Measurements from ENCODE around the gene SYNDIG1L. TPM values are rescaled to one million over a fixed set of nuclear protein-coding genes. Genes with fewer than 3 reads are reported as not detected.
"Not testable (repeated sequence)": the region's sequence is repeated elsewhere in the genome, so short reads cannot be mapped to it uniquely, and the experiment has no call there.

The SYNDIG1L gene
- total RNA-seq, 1 experiment from 2014 or later: not detected

DNA sequence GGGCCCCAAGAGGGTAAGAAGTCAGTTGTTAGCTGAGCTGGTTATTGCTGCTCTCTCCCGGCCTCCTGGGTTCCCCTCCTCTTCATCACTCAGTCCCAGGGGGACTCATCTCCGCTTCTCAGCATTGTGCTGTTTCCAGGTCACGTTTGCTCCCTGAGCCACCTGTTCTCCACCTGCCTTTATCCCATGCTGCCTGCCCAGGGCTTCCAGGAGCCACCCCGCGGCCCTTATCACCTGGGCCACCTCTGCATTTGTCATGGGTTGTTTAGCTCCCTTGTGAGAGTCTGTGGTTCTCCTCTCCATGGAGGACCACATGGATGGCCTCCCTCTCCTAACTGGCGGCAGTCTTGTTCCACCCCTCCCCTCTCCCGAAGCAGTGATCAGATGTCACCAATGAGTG lies 36.0 kb downstream of the SYNDIG1L start:
- H3K27me3 ChIP-seq (replicated peaks): peaks cover 8% of the 10 kb centered on the region
- H3K9me3 ChIP-seq (replicated peaks): no peaks in the 10 kb centered on the region
- DNase-seq (ENCODE audit: low read depth in 1 of 2, low spot score in 2 of 2): no peak
- H3K4me3 ChIP-seq: no peak overlapping the region
- no peaks in the 10 kb centered on the region for H3K4me1 ChIP-seq (replicated peaks)
- H3K27ac ChIP-seq: no peak overlapping the region
- no peaks in the 10 kb centered on the region for H3K36me3 ChIP-seq

DNA sequence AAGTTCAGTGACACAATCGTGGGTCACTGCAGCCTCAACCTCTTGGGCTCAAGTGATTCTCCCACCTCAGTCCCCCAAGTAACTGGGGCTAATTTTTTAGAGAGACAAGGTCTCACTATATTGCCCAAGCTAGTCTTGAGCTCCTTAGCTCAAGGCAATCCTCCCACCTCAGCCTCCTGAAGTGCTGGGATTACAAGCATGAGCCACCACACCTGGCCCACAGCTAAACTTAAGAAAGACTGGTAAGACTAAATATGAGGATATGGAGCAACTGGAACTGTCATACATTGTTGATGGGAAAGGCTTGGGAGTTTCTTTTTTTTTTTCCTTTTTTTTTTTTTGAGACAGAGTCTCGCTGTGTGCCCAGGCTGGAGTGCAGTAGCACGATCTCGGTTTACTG lies 43.8 kb downstream of the SYNDIG1L start:
- Histone ChIP-seq H3K36me3 (no peaks in the 10 kb centered on the region), H3K27me3 (replicated peaks) (no peaks in the 10 kb centered on the region; the same call in 1 of the 2 replicates), H3K4me3 (no peak overlapping the region), H3K4me1 (replicated peaks) (peaks cover 5% of the 10 kb centered on the region), H3K27ac (no peak overlapping the region), H3K9me3 (replicated peaks) (no peaks in the 10 kb centered on the region)
- DNase-seq (ENCODE audit: low read depth in 1 of 2, low spot score in 2 of 2): no peak

DNA sequence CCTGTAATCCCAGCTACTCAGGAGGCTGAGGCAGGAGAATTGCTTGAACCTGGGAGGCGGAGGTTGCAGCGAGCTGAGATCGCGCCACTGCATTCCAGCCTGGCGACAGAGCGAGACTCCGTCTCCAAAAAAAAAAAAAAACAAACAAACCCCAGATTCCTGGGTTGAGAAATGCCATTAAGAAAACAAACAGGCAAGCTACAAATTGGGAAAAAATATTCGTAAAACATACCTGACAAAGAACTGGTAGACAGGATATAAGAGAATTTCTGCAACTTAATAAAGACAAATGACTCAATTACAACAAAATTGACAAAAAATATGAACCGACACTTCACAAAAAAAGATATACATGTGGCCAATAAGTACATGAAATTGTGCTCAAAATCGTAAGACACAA lies 44.4 kb downstream of the SYNDIG1L start:
- not testable (repeated sequence) for H3K4me3 ChIP-seq; H3K27ac ChIP-seq; H3K9me3 ChIP-seq (replicated peaks); H3K36me3 ChIP-seq; H3K4me1 ChIP-seq (replicated peaks); H3K27me3 ChIP-seq (replicated peaks)
- DNase-seq (ENCODE audit: low read depth in 1 of 2, low spot score in 2 of 2): peak in 1 of 2 experiments; percentile 17

DNA sequence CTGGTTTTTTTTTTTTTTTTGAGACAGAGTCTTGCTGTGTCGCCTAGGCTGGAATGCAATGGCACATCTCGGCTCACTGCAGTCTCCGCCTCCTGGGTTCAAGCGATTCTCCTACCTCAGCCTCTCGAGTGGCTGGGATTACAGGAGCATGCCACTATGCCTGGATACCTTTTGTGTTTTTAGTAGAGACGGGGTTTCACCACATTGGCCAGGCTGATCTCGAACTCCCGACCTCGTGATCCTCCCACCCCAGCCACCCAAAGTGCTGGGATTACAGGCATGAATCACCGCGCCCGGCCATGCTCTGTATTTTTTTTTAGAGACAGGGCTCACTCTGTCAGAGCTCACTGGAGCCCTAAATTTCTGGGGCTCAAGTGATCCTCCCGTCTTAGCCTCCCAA lies 45.2 kb downstream of the SYNDIG1L start:
- Histone ChIP-seq H3K27ac (no peak overlapping the region), H3K36me3 (no peaks in the 10 kb centered on the region), H3K4me3 (no peak overlapping the region), H3K4me1 (replicated peaks) (peaks cover 5% of the 10 kb centered on the region), H3K27me3 (replicated peaks) (no peaks in the 10 kb centered on the region; the same call in 1 of the 2 replicates), H3K9me3 (replicated peaks) (no peaks in the 10 kb centered on the region)
- no peak for DNase-seq (ENCODE audit: low read depth in 1 of 2, low spot score in 2 of 2)

DNA sequence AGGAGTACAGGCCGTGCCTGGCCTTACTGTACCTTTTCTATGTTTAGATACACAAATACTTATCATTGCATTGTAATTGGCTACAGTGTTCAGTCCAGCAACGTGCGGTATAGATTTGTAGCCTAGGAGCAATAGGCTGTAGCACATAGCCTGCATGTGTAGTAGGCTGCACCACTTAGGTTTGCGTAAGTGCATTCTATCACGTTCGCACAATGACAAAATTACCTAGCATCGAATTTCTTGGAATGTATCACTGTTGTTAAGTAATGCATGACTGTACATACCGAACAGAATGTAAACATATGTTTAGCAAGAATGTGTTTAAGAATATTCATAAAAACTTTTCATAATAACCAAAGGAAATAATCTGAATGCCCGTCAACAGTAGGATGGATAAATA lies 45.8 kb downstream of the SYNDIG1L start:
- H3K4me3 ChIP-seq: no peak overlapping the region
- H3K27me3 ChIP-seq (replicated peaks): no peaks in the 10 kb centered on the region
- peaks cover 5% of the 10 kb centered on the region for H3K4me1 ChIP-seq (replicated peaks)
- H3K9me3 ChIP-seq (replicated peaks): no peaks in the 10 kb centered on the region
- DNase-seq (ENCODE audit: low read depth in 1 of 2, low spot score in 2 of 2): no peak
- H3K27ac ChIP-seq: no peak overlapping the region
- no peaks in the 10 kb centered on the region for H3K36me3 ChIP-seq

DNA sequence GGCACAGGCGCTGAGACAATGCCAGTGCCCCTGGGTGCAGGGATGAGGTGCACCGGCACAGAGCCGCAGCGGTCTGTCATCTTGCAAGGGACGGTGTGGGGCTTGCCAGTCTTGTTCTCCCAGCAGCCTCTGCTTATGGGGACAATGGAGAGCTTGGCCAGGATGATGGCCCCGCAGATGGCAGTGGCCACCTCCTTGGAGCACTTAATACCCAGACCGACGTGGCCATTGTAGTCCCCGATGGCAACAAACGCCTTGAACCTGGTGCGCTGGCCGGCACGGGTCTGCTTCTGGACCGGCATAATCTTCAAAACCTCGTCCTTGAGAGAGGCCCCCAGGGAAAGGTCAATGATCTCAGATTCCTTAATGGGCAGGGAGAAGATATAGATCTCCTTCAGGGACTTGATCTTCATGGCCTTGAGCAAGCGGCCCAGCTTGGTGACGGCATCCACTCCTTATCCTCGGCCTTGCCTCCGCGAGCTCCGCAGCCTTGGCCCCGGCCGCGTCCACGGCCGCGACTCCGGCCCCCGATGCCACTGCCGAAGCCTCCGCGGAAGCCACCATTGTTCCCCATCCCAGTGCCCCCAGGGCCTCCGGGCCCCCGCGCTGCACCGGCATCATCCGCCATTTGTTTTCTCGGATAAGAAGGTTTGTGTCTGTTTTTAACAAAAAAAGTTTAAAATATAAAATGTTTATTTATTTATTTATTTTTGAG lies 47.9 kb downstream of the SYNDIG1L start:
- Histone ChIP-seq H3K27me3 (replicated peaks) (no peaks in the 10 kb centered on the region), H3K36me3 (no peaks in the 10 kb centered on the region), H3K4me3 (no peak overlapping the region), H3K27ac (no peak overlapping the region), H3K4me1 (replicated peaks) (peaks cover 5% of the 10 kb centered on the region), H3K9me3 (replicated peaks) (no peaks in the 10 kb centered on the region)
- DNase-seq (ENCODE audit: low read depth in 1 of 2, low spot score in 2 of 2): no peak

DNA sequence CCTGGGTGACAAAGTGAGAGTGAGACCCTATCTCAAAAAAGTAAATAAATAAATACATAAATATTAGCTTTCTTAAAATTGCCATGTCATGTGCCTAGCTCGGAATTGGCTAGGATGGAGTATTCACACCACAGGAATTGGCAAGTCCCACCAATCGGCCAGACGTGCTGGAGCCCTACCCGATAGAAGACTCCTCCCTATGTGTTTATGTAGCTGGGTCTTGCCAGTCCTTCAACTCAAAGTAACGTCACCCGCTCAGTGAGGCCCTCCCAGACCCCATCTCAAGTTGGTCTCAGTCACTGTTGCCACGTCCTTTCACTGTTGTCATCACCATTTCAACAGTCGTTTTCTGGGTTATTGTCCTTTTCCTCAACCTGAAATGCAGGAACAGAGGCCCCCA lies 57.6 kb downstream of the SYNDIG1L start:
- Histone ChIP-seq H3K9me3 (replicated peaks) (no peaks in the 10 kb centered on the region), H3K4me1 (replicated peaks) (no peaks in the 10 kb centered on the region), H3K36me3 (no peaks in the 10 kb centered on the region), H3K27me3 (replicated peaks) (no peaks in the 10 kb centered on the region; the same call in 1 of the 2 replicates), H3K4me3 (no peak overlapping the region), H3K27ac (no peak overlapping the region)
- DNase-seq (ENCODE audit: low read depth in 1 of 2, low spot score in 2 of 2): no peak

DNA sequence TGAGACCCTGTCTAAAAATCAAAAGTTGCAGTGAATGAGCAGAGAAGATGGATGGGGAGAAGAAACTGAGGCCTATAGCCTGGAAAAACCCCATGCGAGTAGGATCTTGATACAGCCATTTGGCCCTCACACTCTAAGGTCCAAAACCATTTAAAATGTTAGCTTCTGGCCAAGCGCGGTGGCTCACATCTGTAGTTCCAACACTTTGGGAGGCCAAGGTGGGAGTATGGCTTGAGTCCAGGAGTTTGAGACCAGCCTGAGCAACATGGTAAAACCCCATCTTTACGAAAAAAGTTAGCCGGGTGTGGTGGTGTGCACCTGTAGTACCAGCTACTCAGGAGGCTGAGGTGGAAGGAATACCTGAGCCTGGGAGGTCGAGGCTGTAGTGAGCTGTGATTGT lies 58.0 kb downstream of the SYNDIG1L start:
- H3K36me3 ChIP-seq: no peaks in the 10 kb centered on the region
- no peak overlapping the region for H3K27ac ChIP-seq
- peaks cover 2% of the 10 kb centered on the region for H3K27me3 ChIP-seq (replicated peaks)
- H3K4me3 ChIP-seq: no peak overlapping the region
- no peaks in the 10 kb centered on the region for H3K4me1 ChIP-seq (replicated peaks)
- DNase-seq (ENCODE audit: low read depth in 1 of 2, low spot score in 2 of 2): no peak
- H3K9me3 ChIP-seq (replicated peaks): no peaks in the 10 kb centered on the region

DNA sequence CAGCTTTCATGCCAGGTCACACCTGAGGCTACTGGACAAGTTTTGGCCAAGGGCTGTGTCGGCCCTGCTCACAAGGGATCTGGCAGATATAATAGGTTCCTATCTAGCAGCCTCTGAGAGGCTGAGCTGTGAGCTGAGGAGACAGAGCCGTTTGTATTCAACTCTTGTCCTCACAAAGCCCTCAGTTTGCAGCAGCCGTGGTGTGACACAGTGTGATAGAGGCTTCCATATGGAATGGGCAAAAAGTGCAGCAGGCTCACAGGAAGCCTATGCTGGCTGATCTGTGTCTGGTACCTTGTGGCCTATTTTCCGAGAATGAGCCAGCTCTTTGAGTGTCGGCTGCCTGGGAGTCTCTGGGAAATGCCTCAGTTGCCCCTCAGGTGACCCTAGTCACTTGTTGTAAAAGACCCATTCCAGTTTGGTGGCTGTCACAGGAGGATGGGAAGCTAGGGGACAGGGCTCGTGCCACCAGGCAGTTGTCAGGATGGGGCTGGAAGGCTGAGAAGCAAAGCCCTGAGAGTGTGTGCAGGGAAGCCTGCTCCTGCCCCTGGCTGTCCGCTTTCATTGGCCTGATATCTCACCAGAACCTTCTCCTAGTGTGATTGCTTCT lies 61.6 kb downstream of the SYNDIG1L start:
- Histone ChIP-seq H3K36me3 (no peaks in the 10 kb centered on the region), H3K4me1 (replicated peaks) (no peaks in the 10 kb centered on the region), H3K4me3 (no peak overlapping the region), H3K27me3 (replicated peaks) (peaks cover 8% of the 10 kb centered on the region; the same call in 1 of the 2 replicates), H3K9me3 (replicated peaks) (no peaks in the 10 kb centered on the region), H3K27ac (no peak overlapping the region)
- no peak for DNase-seq (ENCODE audit: low read depth in 1 of 2, low spot score in 2 of 2)

DNA sequence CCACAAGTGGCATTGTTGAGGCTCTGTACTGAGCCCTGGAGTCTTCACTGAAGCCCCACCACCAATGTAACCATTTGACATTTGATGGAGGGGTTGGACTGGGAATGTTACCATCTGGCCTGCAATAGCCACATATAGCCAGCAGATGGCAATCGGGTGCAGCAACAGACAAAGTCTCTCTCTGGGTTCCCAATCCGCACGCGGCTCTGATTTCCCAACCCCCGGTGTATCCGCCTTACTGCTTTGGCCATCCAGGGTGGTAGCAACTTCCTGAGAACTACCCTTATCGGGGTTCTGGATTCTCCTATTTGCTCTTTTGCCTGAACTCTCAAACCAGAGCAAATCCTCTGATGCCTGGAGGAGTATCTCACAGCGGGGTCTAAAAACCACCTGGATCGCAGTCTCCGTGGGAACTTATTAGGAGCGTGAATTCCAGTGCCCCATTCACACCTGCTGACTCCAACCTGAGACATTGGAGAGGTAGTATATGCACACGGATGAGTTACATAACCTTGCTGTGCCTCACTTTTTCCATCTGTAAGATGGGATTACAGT lies 63.6 kb downstream of the SYNDIG1L start:
- Histone ChIP-seq H3K4me1 (replicated peaks) (no peaks in the 10 kb centered on the region), H3K27me3 (replicated peaks) (peaks cover 8% of the 10 kb centered on the region; the same call in 1 of the 2 replicates), H3K9me3 (replicated peaks) (no peaks in the 10 kb centered on the region), H3K4me3 (no peak overlapping the region), H3K36me3 (no peaks in the 10 kb centered on the region), H3K27ac (no peak overlapping the region)
- peak; percentile 33 to 73 for DNase-seq (ENCODE audit: low read depth in 1 of 2, low spot score in 2 of 2)

DNA sequence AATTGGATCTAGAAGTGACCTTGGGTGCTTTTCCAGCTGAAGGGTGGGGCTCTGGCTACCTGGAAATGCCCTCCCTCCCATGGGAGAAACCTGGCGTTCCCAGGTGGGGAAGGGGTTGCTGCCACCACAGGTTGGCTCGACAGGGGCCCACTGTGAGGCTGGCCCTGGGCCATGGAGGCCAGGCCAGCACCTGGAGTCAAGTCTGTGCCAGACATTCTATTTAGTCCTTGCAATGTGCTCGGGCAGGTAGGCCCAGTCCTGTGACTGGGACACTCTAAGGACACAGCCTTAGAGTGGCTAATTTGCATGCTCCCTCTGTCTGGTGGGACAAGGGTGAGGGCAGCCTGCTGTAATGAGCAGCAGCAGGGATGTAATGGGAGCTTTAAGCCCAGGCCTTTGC lies 65.8 kb downstream of the SYNDIG1L start:
- H3K36me3 ChIP-seq: no peaks in the 10 kb centered on the region
- DNase-seq (ENCODE audit: low read depth in 1 of 2, low spot score in 2 of 2): no peak
- no peaks in the 10 kb centered on the region for H3K9me3 ChIP-seq (replicated peaks)
- H3K27ac ChIP-seq: no peak overlapping the region
- no peaks in the 10 kb centered on the region for H3K4me1 ChIP-seq (replicated peaks)
- peaks cover 8% of the 10 kb centered on the region; the same call in 1 of the 2 replicates for H3K27me3 ChIP-seq (replicated peaks)
- H3K4me3 ChIP-seq: no peak overlapping the region

DNA sequence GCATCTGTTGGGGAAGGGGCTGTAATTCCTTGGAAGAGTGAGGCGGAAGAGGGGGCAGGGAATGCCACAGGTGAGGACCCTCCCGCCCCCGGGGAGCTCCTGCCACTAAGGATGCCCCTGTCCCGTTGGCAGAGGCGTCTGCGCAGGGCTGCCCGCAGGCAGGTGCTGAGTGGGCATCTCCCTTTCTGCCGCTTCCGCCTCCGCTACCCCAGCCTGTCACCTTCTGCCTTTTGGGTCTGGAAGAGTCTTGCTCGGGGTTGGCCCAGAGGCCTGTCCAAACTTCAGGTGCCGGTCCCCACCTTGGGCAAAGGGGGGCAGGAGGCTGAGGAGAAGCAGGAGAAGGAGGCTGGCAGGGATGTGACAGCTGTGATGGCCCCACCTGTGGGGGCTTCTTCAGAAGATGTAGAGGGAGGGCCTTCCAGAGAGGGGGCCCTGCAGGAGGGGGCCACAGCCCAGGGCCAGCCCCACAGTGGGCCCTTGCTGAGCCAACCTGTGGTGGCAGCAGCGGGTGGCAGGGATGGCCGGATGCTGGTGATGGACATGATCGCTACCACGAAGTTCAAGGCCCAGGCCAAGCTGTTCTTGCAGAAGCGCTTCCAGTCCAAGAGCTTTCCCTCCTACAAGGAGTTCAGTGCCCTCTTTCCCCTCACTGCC lies 67.7 kb downstream of the SYNDIG1L start:
- Histone ChIP-seq H3K36me3 (no peaks in the 10 kb centered on the region), H3K9me3 (replicated peaks) (no peaks in the 10 kb centered on the region), H3K27ac (no peak overlapping the region), H3K4me3 (no peak overlapping the region), H3K4me1 (replicated peaks) (no peaks in the 10 kb centered on the region), H3K27me3 (replicated peaks) (peaks cover 8% of the 10 kb centered on the region; the same call in 1 of the 2 replicates)
- DNase-seq (ENCODE audit: low read depth in 1 of 2, low spot score in 2 of 2): no peak

DNA sequence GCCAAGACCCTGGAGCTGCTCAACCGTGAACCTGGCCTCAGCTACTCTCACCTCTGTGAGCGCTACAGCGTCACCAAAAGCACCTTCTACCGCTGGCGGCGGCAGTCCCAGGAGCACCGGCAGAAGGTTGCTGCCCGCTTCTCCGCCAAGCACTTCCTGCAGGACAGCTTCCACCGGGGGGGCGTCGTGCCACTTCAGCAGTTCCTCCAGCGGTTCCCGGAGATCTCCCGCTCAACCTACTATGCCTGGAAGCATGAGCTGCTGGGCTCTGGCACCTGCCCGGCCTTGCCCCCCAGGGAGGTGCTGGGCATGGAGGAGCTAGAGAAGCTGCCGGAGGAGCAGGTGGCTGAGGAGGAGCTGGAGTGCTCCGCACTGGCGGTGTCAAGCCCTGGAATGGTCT lies 68.4 kb downstream of the SYNDIG1L start:
- H3K4me3 ChIP-seq: no peak overlapping the region
- H3K9me3 ChIP-seq (replicated peaks): no peaks in the 10 kb centered on the region
- peaks cover 3% of the 10 kb centered on the region; the same call in 1 of the 2 replicates for H3K27me3 ChIP-seq (replicated peaks)
- H3K36me3 ChIP-seq: no peaks in the 10 kb centered on the region
- DNase-seq (ENCODE audit: low read depth in 1 of 2, low spot score in 2 of 2): no peak
- H3K4me1 ChIP-seq (replicated peaks): no peaks in the 10 kb centered on the region
- H3K27ac ChIP-seq: no peak overlapping the region

Data from SJSA1 (cell line).